H9 (cell line): ENCODE results near the gene DENND4A. TPM values are rescaled to one million over a fixed set of nuclear protein-coding genes. Genes with fewer than 3 reads are reported as not detected.

Source experiments
- DNase-seq: peaks from one replicate; pipeline ENCODE4 v3.0.0-alpha.2; 2017
- H2AFZ ChIP-seq: one replicate; pipeline ENCODE4 v1.6.1; 2013; ENCODE audit warnings: mild to moderate bottlenecking, low read length, control low read depth, moderate library complexity
- H2AK5ac ChIP-seq: 2 replicates; pipeline ENCODE4 v1.6.1; 2013; ENCODE audit warnings: low read length, control low read depth, mixed read lengths; ENCODE audit not compliant: insufficient read length
- H2BK120ac ChIP-seq: one replicate; pipeline ENCODE4 v1.6.1; 2013; ENCODE audit warnings: low read depth, mild to moderate bottlenecking, low read length, control low read depth, inconsistent platforms; ENCODE audit not compliant: poor library complexity, severe bottlenecking
- H2BK12ac ChIP-seq: 2 replicates; pipeline ENCODE4 v1.6.1; 2013; ENCODE audit warnings: low read length, control low read depth, mixed read lengths, low read depth; ENCODE audit not compliant: insufficient read length
- H2BK15ac ChIP-seq: 2 replicates; pipeline ENCODE4 v1.6.1; 2013; ENCODE audit warnings: low read depth, low read length, control low read depth
- H2BK20ac ChIP-seq: one replicate; pipeline ENCODE4 v1.6.1; 2013; ENCODE audit warnings: low read depth, mild to moderate bottlenecking, low read length, control low read depth, inconsistent platforms; ENCODE audit not compliant: poor library complexity, severe bottlenecking
- H2BK5ac ChIP-seq: 2 replicates; pipeline ENCODE4 v1.6.1; 2013; ENCODE audit warnings: low read length, control low read depth, mixed read lengths; ENCODE audit not compliant: insufficient read length
- H3K14ac ChIP-seq: 2 replicates; pipeline ENCODE4 v1.6.1; 2013; ENCODE audit warnings: low read length, control low read depth; ENCODE audit not compliant: insufficient read depth
- H3K18ac ChIP-seq: 2 replicates; pipeline ENCODE4 v1.6.1; 2013; ENCODE audit warnings: low read depth, mild to moderate bottlenecking, mixed read lengths, low read length, control low read depth; ENCODE audit not compliant: insufficient read length
- H3K23ac ChIP-seq: 2 replicates; pipeline ENCODE4 v1.6.1; 2013; ENCODE audit warnings: low read length, control low read depth, mixed read lengths, low read depth; ENCODE audit not compliant: insufficient read length
- H3K23me2 ChIP-seq: 2 replicates; pipeline ENCODE4 v1.6.1; 2013; ENCODE audit warnings: low read depth, mild to moderate bottlenecking, mixed read lengths, low read length, control low read depth; ENCODE audit not compliant: insufficient read length, poor library complexity, severe bottlenecking
- H3K27ac ChIP-seq: 2 replicates; pipeline ENCODE4 v1.5.1; 2013; ENCODE audit warnings: low read length, control low read depth, mixed read lengths, low read depth; ENCODE audit not compliant: insufficient read length
- H3K27me3 ChIP-seq: 2 replicates; pipeline ENCODE4 v1.6.1; 2013; ENCODE audit warnings: low read length, control low read depth, inconsistent platforms; ENCODE audit not compliant: insufficient read depth
- H3K4ac ChIP-seq: 2 replicates; pipeline ENCODE4 v1.6.1; 2013; ENCODE audit warnings: low read depth, mild to moderate bottlenecking, control low read depth, inconsistent platforms, low read length, moderate library complexity
- H3K4me1 ChIP-seq: 2 replicates; pipeline ENCODE4 v1.6.1; 2013; ENCODE audit warnings: low read length, control low read depth, inconsistent platforms; ENCODE audit not compliant: insufficient read depth
- H3K4me2 ChIP-seq: 2 replicates; pipeline ENCODE4 v1.6.1; 2013; ENCODE audit warnings: low read length, control low read depth, mixed read lengths; ENCODE audit not compliant: insufficient read length, insufficient read depth
- H3K56ac ChIP-seq: 2 replicates; pipeline ENCODE4 v1.6.1; 2013; ENCODE audit warnings: low read depth, mild to moderate bottlenecking, mixed read lengths, low read length, control low read depth; ENCODE audit not compliant: insufficient read length
- H3K79me1 ChIP-seq: 2 replicates; pipeline ENCODE4 v1.6.1; 2013; ENCODE audit warnings: low read depth, mild to moderate bottlenecking, moderate library complexity, low read length, control low read depth, inconsistent platforms; ENCODE audit not compliant: insufficient read depth, poor library complexity, severe bottlenecking
- H3K79me2 ChIP-seq: 2 replicates; pipeline ENCODE4 v1.6.1; 2013; ENCODE audit warnings: low read length, control low read depth, inconsistent platforms; ENCODE audit not compliant: insufficient read depth
- H3K9ac ChIP-seq: 2 replicates; pipeline ENCODE4 v1.6.1; 2013; ENCODE audit warnings: low read length, control low read depth, mixed read lengths; ENCODE audit not compliant: insufficient read length; ENCODE audit errors: extremely low read depth
- H3K9me3 ChIP-seq: one replicate; pipeline ENCODE4 v1.6.1; 2013; ENCODE audit warnings: low read depth, low read length, inconsistent platforms; ENCODE audit not compliant: control insufficient read depth
- H3T11ph ChIP-seq: one replicate; pipeline ENCODE4 v1.6.1; 2013; ENCODE audit warnings: mild to moderate bottlenecking, low read length, control low read depth, inconsistent platforms
- H4K20me1 ChIP-seq: one replicate; pipeline ENCODE4 v1.6.1; 2013; ENCODE audit not compliant: control insufficient read depth, insufficient read length, insufficient read depth
- H4K5ac ChIP-seq: 2 replicates; pipeline ENCODE4 v1.6.1; 2013; ENCODE audit warnings: low read depth, mild to moderate bottlenecking, mixed read lengths, low read length, control low read depth; ENCODE audit not compliant: insufficient read length
- H4K8ac ChIP-seq: replicated peaks from 2 replicates; pipeline ENCODE4 v1.6.1; 2013; ENCODE audit warnings: low read length, control low read depth, mixed read lengths, low read depth; ENCODE audit not compliant: insufficient read length
- H4K91ac ChIP-seq: 2 replicates; pipeline ENCODE4 v1.6.1; 2013; ENCODE audit warnings: low read depth, mild to moderate bottlenecking, moderate library complexity, mixed read lengths, low read length, control low read depth; ENCODE audit not compliant: insufficient read length
- H3K27ac Mint-ChIP-seq, 3 experiments: 2 replicates in 2 of 3; 3 replicates in 1 of 3; pipeline ENCODE4 v1.8.0; 2020 to 2021; ENCODE audit warnings: mixed read lengths in 3 of 3, mild to moderate bottlenecking in 1 of 3, moderate library complexity in 1 of 3
- H3K27me3 Mint-ChIP-seq: 2 replicates; pipeline ENCODE4 v1.8.0; 2021; ENCODE audit warnings: low read depth, mild to moderate bottlenecking, moderate library complexity, mixed read lengths
- H3K36me3 Mint-ChIP-seq, 3 experiments: 2 replicates in 2 of 3; 3 replicates in 1 of 3; pipeline ENCODE4 v1.8.0; 2020 to 2021; ENCODE audit warnings: low read depth in 3 of 3, mixed read lengths in 3 of 3; ENCODE audit not compliant: insufficient read depth in 1 of 3
- H3K4me1 Mint-ChIP-seq, 2 experiments: 2 replicates each; pipeline ENCODE4 v1.8.0; 2020; ENCODE audit warnings: mixed read lengths in 2 of 2
- H3K4me3 Mint-ChIP-seq, 2 experiments: 2 replicates in 1 of 2; 3 replicates in 1 of 2; pipeline ENCODE4 v1.8.0; 2020 to 2021; ENCODE audit warnings: mild to moderate bottlenecking in 2 of 2, mixed read lengths in 2 of 2, moderate library complexity in 1 of 2
- H3K9me3 Mint-ChIP-seq, 2 experiments: 2 replicates in 1 of 2; 3 replicates in 1 of 2; pipeline ENCODE4 v1.8.0; 2020; ENCODE audit warnings: mild to moderate bottlenecking in 2 of 2, mixed read lengths in 2 of 2, moderate library complexity in 1 of 2
- WGBS: extraction: QIAGEN DNeasy Blood & Tissue Kit; methylation state at CpG from one replicate; pipeline ENCODE4 v1.1.7; 2013; ENCODE audit warnings: missing lambda C conversion rate, low lambda C conversion rate, mixed read lengths; ENCODE audit not compliant: insufficient read length; ENCODE audit errors: extremely low coverage; 5-methylcytosine and 5-hydroxymethylcytosine counted together
- total RNA-seq: library from RNA; stranded (reverse); gene quantifications from 2 replicates; pipeline ENCODE4 v1.2.1, GENCODE V29; 2021
- TF ChIP-seq, protein P1 (sequence below): fragments of 200-600 bp; sonication (generic); conservative IDR thresholded peaks from 3 replicates; pipeline ENCODE4 v1.8.0; 2021; ENCODE audit warnings: antibody characterized with exemption, mild to moderate bottlenecking

DENND4A gene
- total RNA-seq, 1 experiment from 2014 or later = 4.7 TPM

DNA sequence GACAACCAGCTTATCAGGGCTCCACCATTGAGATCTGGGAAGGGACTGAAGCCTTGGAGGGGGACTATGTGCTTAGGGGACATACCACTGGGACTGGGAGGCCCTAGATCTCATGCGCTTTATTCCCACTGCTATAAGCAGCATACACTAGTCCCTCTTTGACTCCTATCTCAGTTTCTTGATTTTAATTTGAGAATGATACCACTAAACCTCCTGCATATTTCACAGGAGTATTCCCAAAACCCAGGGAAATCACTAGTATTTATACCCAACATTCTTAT lies 141.1 kb downstream of the DENND4A start:
- no CpG with 5 or more reads among the region's 1 CpG for WGBS
- H3K23ac ChIP-seq = no peak overlapping the region

More for the DNA sequence above, 141.1 kb downstream of the DENND4A start:
- no peaks in the 10 kb centered on the region for H3K36me3 Mint-ChIP-seq
- Histone ChIP-seq H3K4ac (no peak overlapping the region), H2BK20ac (no peak overlapping the region), H3K9me3 (no peaks in the 10 kb centered on the region), H3K79me1 (no peaks in the 10 kb centered on the region), H3K9ac (no peak overlapping the region), H3K56ac (no peak overlapping the region), H3K18ac (no peak overlapping the region), H2AK5ac (no peak overlapping the region), H3K14ac (no peak overlapping the region), H3K79me2 (no peaks in the 10 kb centered on the region), H3T11ph (no peak overlapping the region), H3K27me3 (no peaks in the 10 kb centered on the region), H4K8ac (no peak overlapping the region), H3K23me2 (no peaks in the 10 kb centered on the region), H2BK15ac (no peak overlapping the region), H4K20me1 (no peaks in the 10 kb centered on the region), H4K91ac (no peak overlapping the region), H3K27ac (no peak overlapping the region), H3K4me2 (no peak overlapping the region), H2BK120ac (no peak overlapping the region), H4K5ac (no peak overlapping the region), H2BK12ac (no peak overlapping the region), H2BK5ac (no peak overlapping the region), H3K4me1 (0 out of 2 replicates have a peak, but pooled peaks cover 2% of the 10 kb centered on the region), H2AFZ (no peak overlapping the region)
- no peak for DNase-seq
- H3K27me3 Mint-ChIP-seq = no peaks in the 10 kb centered on the region
- no peaks in the 10 kb centered on the region for H3K9me3 Mint-ChIP-seq
- TF ChIP-seq, protein P1, sequence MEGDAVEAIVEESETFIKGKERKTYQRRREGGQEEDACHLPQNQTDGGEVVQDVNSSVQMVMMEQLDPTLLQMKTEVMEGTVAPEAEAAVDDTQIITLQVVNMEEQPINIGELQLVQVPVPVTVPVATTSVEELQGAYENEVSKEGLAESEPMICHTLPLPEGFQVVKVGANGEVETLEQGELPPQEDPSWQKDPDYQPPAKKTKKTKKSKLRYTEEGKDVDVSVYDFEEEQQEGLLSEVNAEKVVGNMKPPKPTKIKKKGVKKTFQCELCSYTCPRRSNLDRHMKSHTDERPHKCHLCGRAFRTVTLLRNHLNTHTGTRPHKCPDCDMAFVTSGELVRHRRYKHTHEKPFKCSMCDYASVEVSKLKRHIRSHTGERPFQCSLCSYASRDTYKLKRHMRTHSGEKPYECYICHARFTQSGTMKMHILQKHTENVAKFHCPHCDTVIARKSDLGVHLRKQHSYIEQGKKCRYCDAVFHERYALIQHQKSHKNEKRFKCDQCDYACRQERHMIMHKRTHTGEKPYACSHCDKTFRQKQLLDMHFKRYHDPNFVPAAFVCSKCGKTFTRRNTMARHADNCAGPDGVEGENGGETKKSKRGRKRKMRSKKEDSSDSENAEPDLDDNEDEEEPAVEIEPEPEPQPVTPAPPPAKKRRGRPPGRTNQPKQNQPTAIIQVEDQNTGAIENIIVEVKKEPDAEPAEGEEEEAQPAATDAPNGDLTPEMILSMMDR = no peak
- no peak overlapping the region for H3K4me3 Mint-ChIP-seq
- H3K4me1 Mint-ChIP-seq = peaks cover 6 to 12% of the 10 kb centered on the region in 2 experiments
- H3K27ac Mint-ChIP-seq = no peak overlapping the region; a peak in 1 of 7 replicates
